Ovary (tissue), 9 donors: ENCODE results near the gene TACO1. TPM values are rescaled to one million over a fixed set of nuclear protein-coding genes. Genes with fewer than 3 reads are reported as not detected.

ENCODE experiments used
- DNase-seq, 5 donors: peaks; one replicate each; pipeline ENCODE4 v3.0.0-alpha.2; 2019 to 2020
- H3K27ac ChIP-seq, 2 donors: fragments of 200-600 bp; one replicate each; pipeline versions ENCODE4 v1.5.1 to v1.8.0; 2019 to 2022
- H3K27me3 ChIP-seq: fragments of 200-600 bp; one replicate; pipeline ENCODE4 v1.8.0; 2022
- H3K36me3 ChIP-seq: fragments of 200-600 bp; sonication (generic); one replicate; pipeline ENCODE4 v1.5.1; 2019
- H3K4me1 ChIP-seq: one replicate; pipeline ENCODE4 v1.8.1; 2013; ENCODE audit warnings: mild to moderate bottlenecking, moderate library complexity; ENCODE audit not compliant: insufficient read depth
- H3K4me3 ChIP-seq: fragments of 200-600 bp; sonication (generic); one replicate; pipeline ENCODE4 v1.5.1; 2017
- H3K9me3 ChIP-seq, 2 donors: fragments of 200-600 bp in 1 of 2; sonication (generic) in 1 of 2; one replicate each; pipeline versions ENCODE4 v1.5.1 to v1.8.1; 2013 to 2019; ENCODE audit warnings: mild to moderate bottlenecking in 1 of 2, moderate library complexity in 1 of 2
- CTCF ChIP-seq, 3 donors: fragments of 450-650 bp in 2 of 3; fragments of 200-600 bp in 1 of 3; IDR thresholded peaks; one replicate each; pipeline versions ENCODE4 v1.5.1 to v1.8.0; 2016 to 2022; ENCODE audit warnings: antibody characterized with exemption in 3 of 3, mild to moderate bottlenecking in 1 of 3
- EP300 ChIP-seq: sonication (generic); formaldehyde crosslinking; IDR thresholded peaks from one replicate; pipeline ENCODE4 v1.6.1; 2017; ENCODE audit warnings: antibody characterized with exemption
- POLR2A ChIP-seq: fragments of 450-650 bp; IDR thresholded peaks from one replicate; pipeline ENCODE4 v1.6.1; 2017; ENCODE audit warnings: antibody characterized with exemption, mild to moderate bottlenecking, moderate library complexity
- WGBS, 3 donors: extraction: QIAGEN DNeasy Blood & Tissue Kit in 1 of 3; methylation state at CpG; one replicate each; pipeline versions ENCODE4 v1.1.5 to v1.1.7; 2013 to 2017; 5-methylcytosine and 5-hydroxymethylcytosine counted together
- intact Hi-C, 4 donors: fragments of 100-400 bp; cut with DNase I; formaldehyde crosslinking; loops; one replicate each; pipeline versions ENCODE4 v1.11.0 to v1.15.1; 2022 to 2023
- polyA plus RNA-seq, 2 donors: library from polyadenylated mRNA; stranded (reverse); fragments of 200-250 nt in 1 of 2; fragments of 350-450 nt in 1 of 2; fragmentation: Illumina TruSeq in 1 of 2; extraction: RNeasy Lipid Tissue Mini Kit (QIAGEN cat#74804) in 1 of 2; gene quantifications; one replicate each; pipeline ENCODE4 v1.2.3, GENCODE V29; 2013 to 2014
- total RNA-seq, 7 donors: library from RNA; depleted of rRNA in 2 of 7; stranded (reverse); fragments of >200 nt in 2 of 7; fragmentation: NEBNext Ultra II Directional in 3 of 7; extraction: Animal tissue kit (Norgen Biotek cat#: 25700) in 3 of 7; gene quantifications; one replicate each; pipeline versions ENCODE4 v1.1.0 to v1.2.4, GENCODE V29; 2016 to 2023
- donor health status: DM: no; HTN: no; CAD: no; lungs with moderate emphysema.
- donor health status: DM: no; HTN: no; CAD: no.
- donor health status: Bipolar disorder and iron deficiency.
- donor health status: DM: yes; HTN: yes; CAD: no.
- donor health status: DM: no; HTN: no; CAD: no.
- donor health status: DM: yes; HTN: yes; CAD: no.

The TACO1 gene
- total and polyA plus RNA-seq, 9 donors = 7.4 to 24.9 (median 13.2) TPM

- no peak overlapping the region for H3K27ac ChIP-seq
- H3K4me3 ChIP-seq = no peak overlapping the region
- H3K4me1 ChIP-seq = peaks cover 4% of the 10 kb centered on the region
- intact Hi-C loops = no loop called here
- DNase-seq = no peak
- H3K27me3 ChIP-seq = no peaks in the 10 kb centered on the region
- no peak for TF ChIP-seq CTCF (IDR thresholded peaks at IDR 0.05)
- TF ChIP-seq EP300 = no peak
- no peak for TF ChIP-seq POLR2A
- H3K9me3 ChIP-seq = no peaks in the 10 kb centered on the region
- 87 to 94% (median 88%) methylated on average over 1 of the region's 1 CpG for WGBS, 3 donors
- H3K36me3 ChIP-seq = no peaks in the 10 kb centered on the region
Observed at GRCh38 chr17:63567229-63567628, 33.5 kb upstream of the TACO1 start.

GRCh38 chr17:63568563-63568962 lies 32.1 kb upstream of the TACO1 start:
- intact Hi-C loops = no loop called here
- Histone ChIP-seq H3K27ac (no peak overlapping the region), H3K4me1 (peaks cover 4% of the 10 kb centered on the region), H3K36me3 (no peaks in the 10 kb centered on the region), H3K9me3 (no peaks in the 10 kb centered on the region), H3K4me3 (no peak overlapping the region), H3K27me3 (no peaks in the 10 kb centered on the region)
- 69 to 84% (median 76%) methylated on average over 8 of the region's 8 CpGs for WGBS, 3 donors
- no peak for DNase-seq
- TF ChIP-seq POLR2A = no peak
- TF ChIP-seq EP300 = no peak
- TF ChIP-seq CTCF (IDR thresholded peaks at IDR 0.05) = no peak

- no peak for TF ChIP-seq POLR2A
- no peak for TF ChIP-seq EP300
- TF ChIP-seq CTCF (IDR thresholded peaks at IDR 0.05) = no peak
- 83 to 93% (median 88%) methylated on average over 1 of the region's 1 CpG for WGBS, 3 donors
- Histone ChIP-seq H3K4me3 (no peak overlapping the region), H3K36me3 (no peaks in the 10 kb centered on the region), H3K9me3 (no peaks in the 10 kb centered on the region), H3K27ac (no peak overlapping the region), H3K4me1 (no peaks in the 10 kb centered on the region), H3K27me3 (no peaks in the 10 kb centered on the region)
- no peak for DNase-seq
- intact Hi-C loops = no loop called here
Observed at GRCh38 chr17:63571632-63572310, 28.9 kb upstream of the TACO1 start.

GRCh38 chr17:63573634-63574033 lies 27.1 kb upstream of the TACO1 start:
- peaks cover 2% of the 10 kb centered on the region for H3K4me1 ChIP-seq
- H3K4me3 ChIP-seq = no peak overlapping the region
- intact Hi-C loops = no loop called here
- no peaks in the 10 kb centered on the region for H3K9me3 ChIP-seq
- WGBS, 3 donors = 85 to 88% (median 86%) methylated on average over 5 of the region's 5 CpGs
- TF ChIP-seq CTCF (IDR thresholded peaks at IDR 0.05) (no peak), POLR2A (no peak), EP300 (no peak)
- H3K36me3 ChIP-seq = no peaks in the 10 kb centered on the region
- DNase-seq = no peak
- no peaks in the 10 kb centered on the region for H3K27me3 ChIP-seq
- no peak overlapping the region for H3K27ac ChIP-seq
